ENCODE data around the gene HOXB6.
A peak's percentile ranks its signal among the peaks of the same experiment; 100 is the strongest.

HOXB6 gene

GRCh38 chr17:48623583-48623982 is 18.8 kb upstream of the HOXB6 start:
- H3K27ac ChIP-seq = no peak overlapping the region
- TF ChIP-seq ZFX (IDR thresholded peaks at IDR 0.05; ENCODE audit: borderline replicate concordance) (no peak), CTCF (IDR thresholded peaks at IDR 0.05) (no peak)

GRCh38 chr17:48622857-48623256 is 18.1 kb upstream of the HOXB6 start:
- no peak for TF ChIP-seq CTCF (IDR thresholded peaks at IDR 0.05)
- TF ChIP-seq ZFX (IDR thresholded peaks at IDR 0.05; ENCODE audit: borderline replicate concordance) = no peak
- no peak overlapping the region for H3K27ac ChIP-seq

GRCh38 chr17:48621410-48622392 is 16.9 kb upstream of the HOXB6 start:
- H3K27ac ChIP-seq = no peak overlapping the region
- TF ChIP-seq ZFX (IDR thresholded peaks at IDR 0.05; ENCODE audit: borderline replicate concordance) (no peak), CTCF (IDR thresholded peaks at IDR 0.05) (no peak)

GRCh38 chr17:48620461-48621139 is 15.8 kb upstream of the HOXB6 start:
- TF ChIP-seq ZFX (IDR thresholded peaks at IDR 0.05; ENCODE audit: borderline replicate concordance) (no peak), CTCF (IDR thresholded peaks at IDR 0.05) (no peak)
- H3K27ac ChIP-seq = no peak overlapping the region

GRCh38 chr17:48619826-48620449 is 15.2 kb upstream of the HOXB6 start:
- H3K27ac ChIP-seq = peak overlapping the region; percentile 23; the same call in 1 of the 2 replicates
- TF ChIP-seq ZFX (IDR thresholded peaks at IDR 0.05; ENCODE audit: borderline replicate concordance) (no peak), CTCF (IDR thresholded peaks at IDR 0.05) (no peak)

- TF ChIP-seq ZFX (IDR thresholded peaks at IDR 0.05; ENCODE audit: borderline replicate concordance) = no peak
- TF ChIP-seq CTCF (IDR thresholded peaks at IDR 0.05) = peak; percentile 93
- peak overlapping the region; percentile 96; the same call in 1 of the 2 replicates for H3K27ac ChIP-seq
These were observed 13.6 kb upstream of the HOXB6 start for GRCh38 chr17:48618256-48618896.

All from 22Rv1 (cell line).